ENCODE data around the gene MYEOV.

DNA sequence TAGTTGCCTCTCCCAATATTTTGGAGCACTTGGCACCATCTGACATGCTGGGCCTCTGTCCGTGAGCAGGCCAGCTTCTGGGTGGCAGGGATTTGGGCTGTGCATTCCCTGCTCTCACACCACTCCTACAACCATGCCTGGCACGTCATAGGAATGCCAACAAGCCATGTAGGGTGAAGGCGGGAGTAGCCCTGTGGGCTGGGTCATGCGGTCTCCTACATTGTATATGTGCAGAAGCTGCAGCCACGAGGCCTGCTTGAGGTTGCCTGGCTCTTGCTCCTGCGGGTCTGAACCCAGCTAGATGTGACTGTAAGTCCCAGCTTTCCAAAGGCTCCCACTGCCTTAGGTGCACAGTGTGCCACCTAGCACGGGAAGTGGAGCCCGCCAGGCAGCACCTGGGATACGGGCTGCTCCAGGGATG is 14.5 kb downstream of the MYEOV start:
- TF ChIP-seq, protein P1, sequence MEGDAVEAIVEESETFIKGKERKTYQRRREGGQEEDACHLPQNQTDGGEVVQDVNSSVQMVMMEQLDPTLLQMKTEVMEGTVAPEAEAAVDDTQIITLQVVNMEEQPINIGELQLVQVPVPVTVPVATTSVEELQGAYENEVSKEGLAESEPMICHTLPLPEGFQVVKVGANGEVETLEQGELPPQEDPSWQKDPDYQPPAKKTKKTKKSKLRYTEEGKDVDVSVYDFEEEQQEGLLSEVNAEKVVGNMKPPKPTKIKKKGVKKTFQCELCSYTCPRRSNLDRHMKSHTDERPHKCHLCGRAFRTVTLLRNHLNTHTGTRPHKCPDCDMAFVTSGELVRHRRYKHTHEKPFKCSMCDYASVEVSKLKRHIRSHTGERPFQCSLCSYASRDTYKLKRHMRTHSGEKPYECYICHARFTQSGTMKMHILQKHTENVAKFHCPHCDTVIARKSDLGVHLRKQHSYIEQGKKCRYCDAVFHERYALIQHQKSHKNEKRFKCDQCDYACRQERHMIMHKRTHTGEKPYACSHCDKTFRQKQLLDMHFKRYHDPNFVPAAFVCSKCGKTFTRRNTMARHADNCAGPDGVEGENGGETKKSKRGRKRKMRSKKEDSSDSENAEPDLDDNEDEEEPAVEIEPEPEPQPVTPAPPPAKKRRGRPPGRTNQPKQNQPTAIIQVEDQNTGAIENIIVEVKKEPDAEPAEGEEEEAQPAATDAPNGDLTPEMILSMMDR (IDR thresholded peaks at IDR 0.05; ENCODE audit: low read depth, low read length, missing input control), result no peak
- TF ChIP-seq RXRA (IDR thresholded peaks at IDR 0.05) (no peak), HNF4G (IDR thresholded peaks at IDR 0.05) (no peak), RAD21 (IDR thresholded peaks at IDR 0.05) (no peak), JUND (IDR thresholded peaks at IDR 0.05) (no peak)
